HS-27A (cell line): ENCODE measurements around the gene CAMK1D.

ENCODE experiments used
- DNase-seq: peaks from one replicate; pipeline ENCODE4 v3.0.0-alpha.2; 2012; ENCODE audit warnings: low read depth, missing footprints

CAMK1D gene

DNA sequence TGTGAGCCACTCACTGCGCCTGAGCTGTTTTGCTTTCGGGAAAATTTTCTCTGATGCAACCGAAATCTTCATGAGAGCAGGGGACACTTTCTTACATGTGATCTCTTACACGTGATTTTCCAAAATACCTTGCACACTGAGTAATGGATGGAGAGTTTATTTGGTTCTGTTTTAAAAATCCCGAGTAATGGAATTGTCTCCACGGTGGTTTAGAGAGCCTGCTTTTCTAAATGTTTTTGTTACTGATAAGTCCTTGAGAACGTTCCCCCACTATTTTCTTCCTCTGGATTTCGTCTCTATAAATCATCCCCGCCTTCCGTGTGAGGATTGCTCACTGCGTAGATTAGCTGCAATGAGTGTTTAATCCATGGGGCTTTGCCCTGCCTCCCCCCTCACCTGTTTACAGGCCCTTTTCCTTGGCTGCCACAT is 25.7 kb downstream of the CAMK1D start:
- no peak for DNase-seq

- no peak for DNase-seq
Measured at GRCh38 chr10:12376211-12376610, 26.9 kb downstream of the CAMK1D start.

GRCh38 chr10:12377658-12378290 is 28.4 kb downstream of the CAMK1D start:
- no peak for DNase-seq

- DNase-seq: no peak
Measured at GRCh38 chr10:12380999-12381398, 31.7 kb downstream of the CAMK1D start.

- DNase-seq: no peak
Measured at GRCh38 chr10:12381536-12382156, 32.3 kb downstream of the CAMK1D start.

DNA sequence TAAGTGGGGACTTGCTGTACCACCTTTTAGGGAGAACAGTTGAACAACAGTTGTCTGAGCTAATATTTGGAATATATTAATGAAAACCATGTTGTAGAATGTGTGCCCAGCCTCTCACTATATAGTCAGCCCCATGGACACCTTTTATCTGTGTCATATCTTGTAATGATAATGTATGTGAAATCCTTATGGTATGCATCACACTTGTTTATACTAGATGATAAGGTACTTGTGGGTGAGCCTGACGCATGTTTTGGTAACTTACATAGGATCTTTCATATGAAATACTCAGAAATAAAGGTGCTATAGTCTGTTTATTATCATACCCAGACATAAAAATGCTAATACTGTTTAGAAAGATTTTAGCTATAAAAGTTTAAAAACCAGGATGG is 32.8 kb downstream of the CAMK1D start:
- DNase-seq: no peak

GRCh38 chr10:12382956-12383531 is 33.7 kb downstream of the CAMK1D start:
- DNase-seq: no peak

DNA sequence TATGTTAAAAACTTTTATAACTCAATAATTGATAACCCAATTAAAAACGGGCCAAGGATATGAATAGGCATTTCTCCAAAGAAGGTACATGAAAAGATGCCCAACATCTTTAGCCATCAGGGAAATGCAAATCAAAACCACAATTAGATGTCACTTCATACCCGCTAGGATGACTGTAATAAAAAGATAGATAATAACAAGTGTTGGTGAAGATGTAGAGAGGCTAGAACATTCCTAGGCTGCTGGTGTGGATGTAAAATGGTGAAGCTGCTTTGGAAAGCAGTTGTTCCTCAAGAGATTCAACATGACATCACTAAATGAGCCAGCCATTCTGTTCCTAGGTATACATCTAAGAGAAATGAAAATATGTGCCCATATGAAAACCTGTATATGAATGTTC is 35.6 kb downstream of the CAMK1D start:
- no peak for DNase-seq

GRCh38 chr10:12387561-12388210 is 38.3 kb downstream of the CAMK1D start:
- DNase-seq: no peak

GRCh38 chr10:12388671-12389070 is 39.3 kb downstream of the CAMK1D start:
- DNase-seq: no peak

DNA sequence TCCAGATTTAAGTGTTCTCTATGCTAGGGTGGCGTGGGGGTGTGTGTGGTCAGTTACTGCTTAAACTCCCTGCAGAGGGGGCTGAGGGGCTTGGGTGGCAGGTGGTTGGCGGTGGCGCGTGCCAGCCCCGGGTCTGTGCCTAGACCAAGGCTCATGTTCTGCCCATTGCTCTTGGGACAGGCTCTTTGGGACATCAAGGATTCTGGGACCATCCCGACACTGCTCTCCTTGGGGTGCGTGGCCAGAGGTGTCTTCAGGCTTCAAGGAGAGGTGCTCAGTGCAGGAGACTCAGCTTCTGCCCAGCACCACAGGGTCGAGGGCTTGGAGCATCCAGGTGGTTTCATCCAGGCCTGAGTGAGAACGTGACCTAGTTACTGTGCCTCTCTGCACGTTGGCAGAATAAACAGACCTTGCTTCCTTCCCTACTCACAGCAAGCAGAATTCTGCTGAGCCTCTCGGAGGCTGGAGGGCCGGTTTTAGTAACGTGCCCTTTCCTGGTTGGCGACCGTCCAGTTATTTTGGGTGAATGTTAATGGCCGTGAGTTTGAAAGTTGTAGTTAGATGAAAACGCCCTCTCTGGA is 39.9 kb downstream of the CAMK1D start:
- DNase-seq: no peak

DNA sequence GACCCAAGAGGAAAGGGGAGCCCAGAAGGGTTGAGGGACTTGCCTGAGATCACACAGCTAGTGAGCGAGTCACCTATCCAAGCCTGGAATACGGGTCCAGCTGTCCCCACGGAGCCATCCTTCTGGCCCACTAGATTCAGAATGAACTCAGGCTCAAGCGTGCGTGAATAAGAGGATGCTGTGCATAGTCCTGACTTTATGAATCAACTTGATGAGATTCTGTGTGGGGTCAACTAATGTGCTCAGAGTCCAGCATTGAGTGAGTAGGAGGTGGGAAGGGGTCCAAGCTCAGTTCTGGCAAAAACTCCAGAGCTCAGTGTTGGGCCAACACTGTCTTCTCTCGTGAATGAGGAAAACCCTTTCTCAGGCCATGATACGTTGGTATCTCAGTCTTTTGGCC is 41.4 kb downstream of the CAMK1D start:
- no peak for DNase-seq

- DNase-seq: no peak
Measured at GRCh38 chr10:12391206-12391605, 41.9 kb downstream of the CAMK1D start.

DNA sequence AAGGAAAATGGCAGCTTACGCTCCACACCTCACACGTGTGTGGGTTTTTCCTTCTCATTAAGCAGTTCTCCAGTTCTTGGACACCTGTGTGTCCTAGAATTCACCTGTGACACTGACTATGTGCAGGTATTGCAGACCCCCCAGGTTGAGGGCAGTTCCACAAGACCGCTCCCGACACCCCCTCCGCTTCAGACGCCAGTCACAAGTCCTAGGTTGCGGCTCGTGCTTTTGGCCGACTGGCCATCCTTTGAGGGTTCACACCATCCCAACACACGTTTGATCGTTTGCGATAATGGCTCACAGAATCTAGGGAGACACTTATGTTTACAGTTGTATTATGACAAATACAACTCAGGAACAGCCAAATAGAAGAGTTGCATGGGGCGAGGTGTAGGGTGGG is 44.5 kb downstream of the CAMK1D start:
- no peak for DNase-seq

DNA sequence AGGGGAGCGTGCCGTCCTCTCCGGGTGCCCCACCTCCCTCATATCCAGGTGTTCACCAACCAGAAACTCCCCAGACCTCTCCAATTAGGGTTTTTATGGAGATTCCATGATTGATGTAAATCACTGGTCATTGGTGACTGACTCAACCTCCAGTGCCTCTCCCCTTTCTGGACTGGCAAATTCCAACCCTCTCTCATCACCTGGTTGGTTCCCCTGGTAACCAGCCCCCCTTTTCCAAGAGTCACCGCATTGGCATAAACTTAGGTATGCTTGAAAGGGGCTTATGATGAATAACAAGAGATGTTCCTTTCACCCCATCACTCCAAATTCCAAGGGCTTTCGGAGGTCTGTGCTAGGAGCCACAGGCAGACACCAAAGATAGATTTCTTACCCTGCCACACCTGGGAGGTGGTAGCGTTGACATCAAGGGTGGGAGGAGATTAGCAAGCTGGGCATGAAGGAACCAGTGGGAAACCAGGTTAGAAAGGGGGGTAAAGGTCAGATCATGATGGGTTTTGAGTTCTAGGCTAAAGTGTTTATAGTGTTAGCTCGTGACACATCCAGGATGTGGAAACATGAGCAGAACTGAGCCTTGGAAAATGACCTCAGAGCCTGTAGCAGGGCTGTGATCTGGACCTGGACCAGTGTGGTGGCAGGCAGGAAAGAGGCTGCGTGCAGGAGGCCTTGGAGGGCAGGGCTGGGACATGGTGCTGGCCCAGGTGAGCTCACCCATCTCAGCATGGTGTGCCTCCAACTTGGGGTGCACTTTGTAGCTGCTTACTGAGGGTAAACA is 45.1 kb downstream of the CAMK1D start:
- DNase-seq: no peak

DNA sequence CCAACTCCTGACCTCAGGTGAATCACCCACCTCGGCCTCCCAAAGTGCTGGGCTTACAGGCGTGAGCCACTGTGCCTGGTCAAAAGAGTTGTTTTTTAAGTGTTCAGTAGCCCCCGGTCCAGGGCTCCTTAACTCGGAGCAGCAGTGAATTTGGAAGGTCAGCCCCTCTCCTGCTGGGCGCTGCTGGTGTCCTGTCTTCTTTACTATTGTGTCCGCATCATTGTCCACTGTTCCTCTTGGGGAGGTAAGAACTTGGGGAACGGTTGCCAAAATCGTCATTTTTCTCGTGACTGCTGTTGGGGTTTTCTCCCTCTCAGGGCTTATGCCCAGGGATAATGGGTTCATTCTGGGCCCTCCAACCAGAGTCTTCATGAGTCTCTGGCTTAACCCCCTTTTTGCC is 46.7 kb downstream of the CAMK1D start:
- DNase-seq: no peak

- no peak for DNase-seq
Measured at GRCh38 chr10:12396567-12396966, 47.2 kb downstream of the CAMK1D start.

DNA sequence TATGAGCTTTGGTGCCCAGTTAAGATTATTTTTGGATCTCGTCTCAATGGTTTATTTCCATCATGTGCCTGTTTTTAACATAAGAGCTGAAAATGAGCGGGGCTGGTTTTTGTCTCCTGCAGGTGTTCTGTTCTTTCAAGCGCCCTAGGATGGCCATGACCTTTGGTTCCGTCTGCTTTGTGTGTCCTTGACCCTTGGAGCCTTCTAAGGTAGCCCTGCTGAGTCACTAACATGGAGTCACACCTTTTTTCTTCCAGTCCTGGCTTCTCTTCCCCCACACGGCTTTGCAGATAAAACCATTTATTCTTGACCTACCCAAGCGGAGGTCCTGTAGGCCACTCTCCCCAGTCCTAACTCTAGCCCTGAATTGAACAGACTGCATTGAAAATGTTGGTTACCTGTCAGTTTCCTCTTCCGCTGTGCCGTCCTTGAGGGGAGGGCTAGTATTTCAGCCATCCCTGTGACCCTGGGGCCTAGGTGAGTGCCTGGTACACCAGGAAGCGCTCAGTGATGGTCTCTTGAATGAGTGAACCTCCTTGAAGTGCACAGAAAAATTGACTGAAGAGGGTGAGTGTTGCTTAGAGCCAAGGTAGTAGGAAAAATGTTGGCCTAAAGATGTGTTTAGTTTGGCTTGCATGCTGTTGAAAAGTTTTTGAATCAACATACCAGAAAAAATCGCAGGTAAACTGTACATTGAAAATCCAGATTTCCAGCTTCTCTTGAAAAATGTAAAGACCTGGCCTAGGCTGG is 48.0 kb downstream of the CAMK1D start:
- no peak for DNase-seq

GRCh38 chr10:12397941-12398340 is 48.6 kb downstream of the CAMK1D start:
- no peak for DNase-seq

DNA sequence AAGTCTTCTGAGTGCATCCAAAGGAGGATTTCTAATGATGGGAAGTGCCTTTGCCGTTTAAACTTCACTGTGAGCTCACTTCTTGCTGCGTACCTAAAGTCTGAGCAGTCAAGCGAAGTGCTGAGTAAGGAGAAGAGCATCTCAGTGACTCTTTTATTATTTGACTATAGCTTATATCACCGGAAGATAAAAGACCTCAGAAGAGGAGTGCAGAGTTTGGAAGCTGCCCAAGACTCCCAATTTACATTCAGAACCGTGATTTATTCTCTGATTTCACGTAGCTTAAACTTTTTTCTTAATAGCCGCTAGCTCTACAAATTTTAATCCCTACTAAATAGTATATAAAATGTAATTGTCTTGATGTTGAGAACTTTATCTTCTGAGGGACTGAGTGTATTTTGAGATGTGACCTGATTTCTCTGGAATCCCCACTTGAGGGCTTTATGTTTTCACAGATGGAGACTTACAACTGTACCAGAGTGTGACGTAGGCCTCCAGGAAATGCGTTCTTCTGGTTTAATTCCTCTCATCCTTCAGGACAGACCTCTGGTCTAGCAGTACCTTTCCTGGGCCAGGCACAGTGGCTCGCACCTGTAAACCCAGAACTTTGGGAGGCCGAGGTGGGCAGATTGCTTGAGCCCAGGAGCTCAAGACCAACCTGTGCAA is 51.1 kb downstream of the CAMK1D start:
- no peak for DNase-seq

DNA sequence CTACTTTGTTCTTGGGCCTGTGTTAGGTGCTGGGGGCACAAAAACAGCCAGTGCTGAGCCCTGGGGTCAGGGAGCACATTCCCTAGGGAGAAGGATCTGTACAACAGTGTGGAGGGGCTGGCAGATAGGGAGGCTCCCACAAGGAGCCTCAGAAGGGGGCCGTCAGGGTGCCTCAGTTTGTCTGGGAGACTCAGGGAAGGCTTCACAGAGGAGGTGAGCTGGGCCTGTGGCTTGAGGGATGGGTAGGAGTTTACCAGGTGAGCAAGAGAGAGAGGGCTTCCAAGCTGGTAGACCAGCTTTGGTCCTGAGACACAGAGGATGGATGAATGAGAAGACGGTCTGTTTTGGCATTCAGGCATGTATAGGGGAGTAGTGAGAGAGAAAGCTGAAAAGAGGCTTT is 52.1 kb downstream of the CAMK1D start:
- no peak for DNase-seq
